GM06990 (cell line): ENCODE results near the gene PCBP1.

Experiments
- DNase-seq: peaks from one replicate; pipeline ENCODE4 v3.0.0-alpha.2; 2011; ENCODE audit not compliant: insufficient read length; ENCODE audit errors: extremely low read depth
- H3K27me3 ChIP-seq: replicated peaks from 2 replicates; pipeline ENCODE4 v1.6.0; 2011; ENCODE audit warnings: low read length; ENCODE audit not compliant: control insufficient read depth, insufficient read depth
- H3K36me3 ChIP-seq: 2 replicates; pipeline ENCODE4 v1.5.1; 2011; ENCODE audit warnings: low read length; ENCODE audit not compliant: control insufficient read depth, insufficient read depth
- H3K4me3 ChIP-seq: replicated peaks from 2 replicates; pipeline ENCODE4 v1.5.1; 2011; ENCODE audit warnings: low read depth, mild to moderate bottlenecking, control low read depth, low read length
- CTCF ChIP-seq: IDR thresholded peaks from 2 replicates; pipeline ENCODE4 v1.5.1; 2011; ENCODE audit warnings: low read length, control low read depth, mild to moderate bottlenecking, inconsistent platforms; ENCODE audit not compliant: insufficient read depth, poor library complexity, severe bottlenecking

PCBP1 gene

GRCh38 chr2:70069049-70069448 lies 18.2 kb upstream of the PCBP1 start:
- TF ChIP-seq CTCF = no peak
- peak overlapping the region; percentile 12 for H3K4me3 ChIP-seq
- H3K36me3 ChIP-seq = peaks cover 5% of the 10 kb centered on the region
- peak; percentile 55 for DNase-seq
- H3K27me3 ChIP-seq = no peaks in the 10 kb centered on the region

DNA sequence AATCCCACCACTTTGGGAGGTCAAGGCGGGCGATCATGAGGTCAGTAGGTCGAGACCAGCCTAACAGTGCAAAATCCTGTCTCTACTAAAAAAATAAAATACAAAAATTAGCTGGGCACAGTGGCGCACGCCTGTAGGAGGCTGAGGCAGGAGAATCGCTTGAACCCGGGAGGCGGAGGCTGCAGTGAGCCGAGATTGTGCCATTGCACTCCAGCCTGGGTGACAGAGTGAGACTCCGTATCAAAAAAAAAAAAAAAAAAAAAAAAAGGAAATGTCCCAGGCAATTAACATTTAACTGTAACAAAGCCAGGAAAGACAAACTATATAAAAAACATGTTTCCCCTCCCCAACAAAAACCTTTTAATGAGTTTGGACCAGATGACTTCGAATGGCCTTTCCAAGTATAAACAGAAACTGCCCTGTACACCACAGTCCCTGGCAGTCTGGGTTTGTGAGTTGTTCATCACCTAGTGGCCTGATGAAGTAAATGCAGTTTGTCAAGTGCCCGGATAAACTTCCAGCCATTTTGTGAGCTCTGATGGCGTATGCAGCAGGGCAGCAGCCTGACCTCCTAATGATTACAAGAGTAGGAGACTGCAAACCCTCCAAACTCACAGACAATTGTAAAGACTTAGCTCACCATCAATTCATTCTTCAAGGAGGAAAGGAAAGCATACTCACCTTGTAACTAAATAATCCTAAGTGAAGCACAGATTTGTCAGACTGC lies 16.6 kb upstream of the PCBP1 start:
- H3K4me3 ChIP-seq = no peak overlapping the region
- DNase-seq = no peak
- H3K36me3 ChIP-seq = peaks cover 4% of the 10 kb centered on the region
- H3K27me3 ChIP-seq = no peaks in the 10 kb centered on the region
- TF ChIP-seq CTCF = peak; percentile 85

GRCh38 chr2:70073493-70073892 lies 13.8 kb upstream of the PCBP1 start:
- TF ChIP-seq CTCF = no peak
- DNase-seq = no peak
- peaks cover 7% of the 10 kb centered on the region for H3K36me3 ChIP-seq

GRCh38 chr2:70078384-70078783 lies 8.9 kb upstream of the PCBP1 start:
- DNase-seq = no peak
- H3K27me3 ChIP-seq = no peaks in the 10 kb centered on the region
- peaks cover 9% of the 10 kb centered on the region for H3K36me3 ChIP-seq
- no peak overlapping the region for H3K4me3 ChIP-seq
- TF ChIP-seq CTCF = no peak

More at GRCh38 chr2:70073493-70073892, 13.8 kb upstream of the PCBP1 start:
- Histone ChIP-seq H3K4me3 (no peak overlapping the region), H3K27me3 (no peaks in the 10 kb centered on the region)

DNA sequence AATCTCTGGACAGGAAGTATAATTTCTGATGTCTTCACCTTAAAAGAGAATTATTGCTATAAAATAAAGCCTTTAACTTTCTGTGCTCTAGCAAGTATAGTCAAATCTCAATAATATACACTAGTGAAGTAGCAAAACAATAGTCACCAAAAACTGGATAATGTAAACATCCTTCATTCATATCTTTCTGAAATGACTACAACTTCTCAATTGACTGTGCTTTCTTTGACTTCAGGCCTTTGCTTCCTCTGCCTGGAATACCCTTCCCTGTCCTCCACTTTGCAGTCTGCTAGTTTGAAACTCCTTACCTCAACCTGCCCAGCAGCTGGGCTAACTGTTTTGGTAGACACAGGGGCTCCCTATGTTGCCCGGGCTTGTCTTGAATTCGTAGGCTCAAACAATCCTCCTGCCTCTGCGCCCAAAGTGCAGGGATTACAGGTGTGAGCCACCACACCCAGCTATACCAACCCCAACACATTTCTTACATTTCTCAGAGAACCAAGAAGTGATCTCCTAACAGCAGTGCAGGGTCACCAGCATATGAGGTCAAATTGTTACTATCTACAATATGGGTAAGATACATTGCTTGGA lies 6.6 kb upstream of the PCBP1 start:
- no peak for DNase-seq
- H3K36me3 ChIP-seq = peaks cover 6% of the 10 kb centered on the region
- H3K4me3 ChIP-seq = no peak overlapping the region
- no peak for TF ChIP-seq CTCF
- no peaks in the 10 kb centered on the region for H3K27me3 ChIP-seq
